ENCODE measurements around the gene PHKB.

Gene PHKB

GRCh38 chr16:47568351-47568750 is 107.2 kb downstream of the PHKB start:
- no peak for DNase-seq (ENCODE audit: low read depth)

- no peak for DNase-seq (ENCODE audit: low read depth)
These were observed 109.9 kb downstream of the PHKB start for GRCh38 chr16:47571049-47571448.

- no peak for DNase-seq (ENCODE audit: low read depth)
These were observed 110.6 kb downstream of the PHKB start for GRCh38 chr16:47571711-47572110.

- no peak for DNase-seq (ENCODE audit: low read depth)
These were observed 113.2 kb downstream of the PHKB start for GRCh38 chr16:47574091-47575054.

- DNase-seq (ENCODE audit: low read depth): no peak
These were observed 115.9 kb downstream of the PHKB start for GRCh38 chr16:47577029-47577428.

- DNase-seq (ENCODE audit: low read depth): no peak
These were observed 116.9 kb downstream of the PHKB start for GRCh38 chr16:47578033-47578432.

- no peak for DNase-seq (ENCODE audit: low read depth)
These were observed 117.4 kb downstream of the PHKB start for GRCh38 chr16:47578573-47578972.

- no peak for DNase-seq (ENCODE audit: low read depth)
These were observed 120.0 kb downstream of the PHKB start for GRCh38 chr16:47581114-47581513.

- no peak for DNase-seq (ENCODE audit: low read depth)
These were observed 123.5 kb downstream of the PHKB start for GRCh38 chr16:47584464-47585225.

- no peak for DNase-seq (ENCODE audit: low read depth)
These were observed 125.0 kb downstream of the PHKB start for GRCh38 chr16:47586121-47586520.

- DNase-seq (ENCODE audit: low read depth): no peak
These were observed 129.3 kb downstream of the PHKB start for GRCh38 chr16:47590472-47590871.

- DNase-seq (ENCODE audit: low read depth): no peak
These were observed 131.1 kb downstream of the PHKB start for GRCh38 chr16:47592232-47592631.

GRCh38 chr16:47599512-47599911 is 138.4 kb downstream of the PHKB start:
- DNase-seq (ENCODE audit: low read depth): no peak

- DNase-seq (ENCODE audit: low read depth): no peak
These were observed 139.2 kb downstream of the PHKB start for GRCh38 chr16:47600376-47600775.

GRCh38 chr16:47604306-47604705 is 143.2 kb downstream of the PHKB start:
- DNase-seq (ENCODE audit: low read depth): no peak

GRCh38 chr16:47611042-47611441 is 149.9 kb downstream of the PHKB start:
- DNase-seq (ENCODE audit: low read depth): no peak

- no peak for DNase-seq (ENCODE audit: low read depth)
These were observed 150.8 kb downstream of the PHKB start for GRCh38 chr16:47611848-47612493.

GRCh38 chr16:47612711-47613110 is 151.6 kb downstream of the PHKB start:
- DNase-seq (ENCODE audit: low read depth): no peak

GRCh38 chr16:47613251-47613650 is 152.1 kb downstream of the PHKB start:
- no peak for DNase-seq (ENCODE audit: low read depth)

- DNase-seq (ENCODE audit: low read depth): no peak
These were observed 156.6 kb downstream of the PHKB start for GRCh38 chr16:47617732-47618131.

- DNase-seq (ENCODE audit: low read depth): no peak
These were observed 161.5 kb downstream of the PHKB start for GRCh38 chr16:47622451-47623176.

- no peak for DNase-seq (ENCODE audit: low read depth)
These were observed 163.4 kb downstream of the PHKB start for GRCh38 chr16:47624563-47624962.
